ENCODE data around the gene CLHC1. TPM values are rescaled to one million over a fixed set of nuclear protein-coding genes. Genes with fewer than 3 reads are reported as not detected.

Gene CLHC1
- total RNA-seq, 2 experiments from 2014 or later, result 12.4 to 32.1 TPM

- no peaks in the 10 kb centered on the region for H3K9me3 ChIP-seq (ENCODE audit: low read length)
- no peak overlapping the region for H3K4me2 ChIP-seq (ENCODE audit: low read length)
- H3K4me3 ChIP-seq (ENCODE audit: low read depth, low read length, poor library complexity, severe bottlenecking), result no peak overlapping the region
- no peaks in the 10 kb centered on the region; the same call in 1 of the 2 replicates for H3K9me2 ChIP-seq (ENCODE audit: insufficient read depth, low read length)
- H2AFZ ChIP-seq (ENCODE audit: low read length), result no peak overlapping the region
- TF ChIP-seq EZH2phosphoT487 (IDR thresholded peaks at IDR 0.05; ENCODE audit: borderline replicate concordance, low read depth, low read length) (no peak), CTCF (conservative IDR thresholded peaks at IDR 0.05; ENCODE audit: low read length) (no peak)
- H3K4me1 ChIP-seq (ENCODE audit: insufficient read depth, low read length, poor library complexity, severe bottlenecking), result peaks cover 12% of the 10 kb centered on the region
- BruUV-seq (replicated peaks), result no TSS peak
- H3K27ac ChIP-seq (ENCODE audit: low read depth, low read length, poor library complexity, severe bottlenecking), result no peak overlapping the region
- H3K36me3 ChIP-seq (ENCODE audit: insufficient read depth, low read length), result no peaks in the 10 kb centered on the region
- ChIA-PET POLR2A (interaction anchor here (0.5 to 1.5 kb wide), 3 partner anchors 9 to 13 kb away, joined by 3 to 5 read pairs (median 3); no protein-coding TSS in a partner anchor), CTCF (ENCODE audit: unreplicated experiment) (no interaction called here)
- no peaks in the 10 kb centered on the region for H3K79me2 ChIP-seq (ENCODE audit: insufficient read depth, low read depth, low read length)
- no peak for DNase-seq (ENCODE audit: low spot score)
- intact Hi-C loops (cut with micrococcal nuclease; ENCODE audit: unreplicated experiment), result no loop called here
- no peaks in the 10 kb centered on the region for H4K20me1 ChIP-seq (ENCODE audit: insufficient read depth, low read length)
These were observed 90.3 kb downstream of the CLHC1 start for GRCh38 chr2:55141572-55142413.

GRCh38 chr2:55140316-55141219 lies 91.5 kb downstream of the CLHC1 start:
- peaks cover 15% of the 10 kb centered on the region for H3K4me1 ChIP-seq (ENCODE audit: insufficient read depth, low read length, poor library complexity, severe bottlenecking)
- H3K79me2 ChIP-seq (ENCODE audit: insufficient read depth, low read depth, low read length), result no peaks in the 10 kb centered on the region
- no peaks in the 10 kb centered on the region for H4K20me1 ChIP-seq (ENCODE audit: insufficient read depth, low read length)
- no peaks in the 10 kb centered on the region for H3K9me3 ChIP-seq (ENCODE audit: low read length)
- ChIA-PET CTCF (ENCODE audit: unreplicated experiment) (no interaction called here), POLR2A (interaction anchor here (0.6 to 1.5 kb wide), 4 partner anchors 10 to 434 kb away, joined by 3 to 4 read pairs (median 3); no protein-coding TSS in a partner anchor)
- no peak overlapping the region for H3K4me3 ChIP-seq (ENCODE audit: low read depth, low read length, poor library complexity, severe bottlenecking)
- no peak for TF ChIP-seq CTCF (conservative IDR thresholded peaks at IDR 0.05; ENCODE audit: low read length)
- TF ChIP-seq EZH2phosphoT487 (IDR thresholded peaks at IDR 0.05; ENCODE audit: borderline replicate concordance, low read depth, low read length), result no peak
- H3K36me3 ChIP-seq (ENCODE audit: insufficient read depth, low read length), result no peaks in the 10 kb centered on the region
- intact Hi-C loops (cut with micrococcal nuclease; ENCODE audit: unreplicated experiment), result no loop called here
- no TSS peak for BruUV-seq (replicated peaks)
- DNase-seq (ENCODE audit: low spot score), result peak; percentile 67
- H3K4me2 ChIP-seq (ENCODE audit: low read length), result peak overlapping the region; percentile 8; the same call in 1 of the 2 replicates
- H3K9me2 ChIP-seq (ENCODE audit: insufficient read depth, low read length), result no peaks in the 10 kb centered on the region; the same call in 1 of the 2 replicates
- H2AFZ ChIP-seq (ENCODE audit: low read length), result peak overlapping the region; percentile 57; the same call in 1 of the 2 replicates
- H3K27ac ChIP-seq (ENCODE audit: low read depth, low read length, poor library complexity, severe bottlenecking), result no peak overlapping the region

All from OCI-LY7 (cell line).